ENCODE results near the gene COL4A2. TPM values are rescaled to one million over a fixed set of nuclear protein-coding genes. Genes with fewer than 3 reads are reported as not detected.
A peak's percentile ranks its signal among the peaks of the same experiment; 100 is the strongest.

COL4A2 gene
- total RNA-seq, 1 experiment from 2014 or later: 74.5 TPM

DNA sequence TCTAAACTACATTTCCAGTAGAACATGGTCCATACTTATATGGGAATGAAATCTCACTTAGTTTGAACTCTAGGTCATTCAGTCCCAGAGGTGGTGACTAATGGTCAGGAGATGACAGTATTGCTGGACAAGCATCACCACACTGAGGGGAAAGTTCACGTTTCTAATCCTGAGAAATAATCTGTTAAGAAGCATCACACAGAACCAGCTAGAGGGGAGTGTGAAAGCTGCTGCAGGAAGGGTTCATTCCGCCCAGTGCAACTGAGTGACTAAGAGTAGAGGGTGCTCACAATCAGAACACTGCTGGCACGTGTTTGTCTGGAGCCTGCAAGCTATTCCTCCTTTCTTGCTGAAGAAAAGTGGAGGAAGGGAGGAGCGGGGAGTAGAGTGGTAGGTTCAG, 2.8 kb upstream of the COL4A2 start:
- ChIA-PET CTCF (no interaction called here), POLR2A (ENCODE audit: unreplicated experiment) (no interaction called here)
- H3K9me3 ChIP-seq (ENCODE audit: low read length): no peaks in the 10 kb centered on the region
- TF ChIP-seq EZH2phosphoT487 (IDR thresholded peaks at IDR 0.05; ENCODE audit: borderline replicate concordance, low read length) (no peak), EZH2 (IDR thresholded peaks at IDR 0.05; ENCODE audit: low read length, unreplicated experiment) (no peak)
- TF ChIP-seq, protein P1, sequence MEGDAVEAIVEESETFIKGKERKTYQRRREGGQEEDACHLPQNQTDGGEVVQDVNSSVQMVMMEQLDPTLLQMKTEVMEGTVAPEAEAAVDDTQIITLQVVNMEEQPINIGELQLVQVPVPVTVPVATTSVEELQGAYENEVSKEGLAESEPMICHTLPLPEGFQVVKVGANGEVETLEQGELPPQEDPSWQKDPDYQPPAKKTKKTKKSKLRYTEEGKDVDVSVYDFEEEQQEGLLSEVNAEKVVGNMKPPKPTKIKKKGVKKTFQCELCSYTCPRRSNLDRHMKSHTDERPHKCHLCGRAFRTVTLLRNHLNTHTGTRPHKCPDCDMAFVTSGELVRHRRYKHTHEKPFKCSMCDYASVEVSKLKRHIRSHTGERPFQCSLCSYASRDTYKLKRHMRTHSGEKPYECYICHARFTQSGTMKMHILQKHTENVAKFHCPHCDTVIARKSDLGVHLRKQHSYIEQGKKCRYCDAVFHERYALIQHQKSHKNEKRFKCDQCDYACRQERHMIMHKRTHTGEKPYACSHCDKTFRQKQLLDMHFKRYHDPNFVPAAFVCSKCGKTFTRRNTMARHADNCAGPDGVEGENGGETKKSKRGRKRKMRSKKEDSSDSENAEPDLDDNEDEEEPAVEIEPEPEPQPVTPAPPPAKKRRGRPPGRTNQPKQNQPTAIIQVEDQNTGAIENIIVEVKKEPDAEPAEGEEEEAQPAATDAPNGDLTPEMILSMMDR (conservative IDR thresholded peaks at IDR 0.05; ENCODE audit: low read depth, low read length): no peak
- no peaks in the 10 kb centered on the region for H3F3A ChIP-seq (ENCODE audit: low read length, unreplicated experiment)
- H2AFZ ChIP-seq (ENCODE audit: low read length): no peak overlapping the region
- no peaks in the 10 kb centered on the region for H3K36me3 ChIP-seq (ENCODE audit: low read depth, low read length)
- intact Hi-C loops (cut with micrococcal nuclease): no loop called here
- no TSS peak for BruUV-seq (replicated peaks)
- no peaks in the 10 kb centered on the region for H3K9me2 ChIP-seq (replicated peaks; ENCODE audit: low read length)
- no peak for DNase-seq
- no peak overlapping the region for H3K27ac ChIP-seq (ENCODE audit: low read length)
- no peak overlapping the region for H3K9ac ChIP-seq (ENCODE audit: low read length)
- H3K79me2 ChIP-seq (ENCODE audit: low read length): peaks cover 48% of the 10 kb centered on the region
- no peaks in the 10 kb centered on the region for H4K20me1 ChIP-seq (ENCODE audit: low read length)
- peaks cover 33% of the 10 kb centered on the region for H3K4me1 ChIP-seq (ENCODE audit: insufficient read depth, low read length)
- no peak overlapping the region for H3K4me3 ChIP-seq (ENCODE audit: low read length)
- H3K27me3 ChIP-seq (ENCODE audit: low read length): no peaks in the 10 kb centered on the region
- peak overlapping the region; percentile 80; the same call in 1 of the 2 replicates for H3K4me2 ChIP-seq (ENCODE audit: low read length)
- no peak for ATAC-seq

DNA sequence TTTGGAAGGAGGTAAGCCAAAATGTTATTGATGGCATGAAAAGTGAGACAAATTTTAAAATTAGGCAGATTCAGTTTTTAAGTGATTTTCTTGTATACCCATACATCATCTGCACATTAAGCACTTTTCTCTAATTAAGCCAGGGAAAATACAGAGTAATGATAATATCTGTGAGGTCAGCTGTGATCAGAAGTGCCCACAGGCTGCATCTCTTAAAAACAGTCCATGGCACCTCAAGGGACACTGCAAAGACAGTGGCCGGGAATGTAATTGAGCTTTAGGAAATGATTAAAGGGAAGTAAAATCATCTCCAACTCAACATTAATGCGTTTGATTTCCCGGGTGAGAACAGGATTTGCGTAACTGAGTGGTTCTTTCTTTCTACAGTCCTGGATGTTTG, 2.1 kb upstream of the COL4A2 start:
- Histone ChIP-seq H3F3A (ENCODE audit: low read length, unreplicated experiment) (no peaks in the 10 kb centered on the region), H4K20me1 (ENCODE audit: low read length) (no peaks in the 10 kb centered on the region), H3K9me3 (ENCODE audit: low read length) (no peaks in the 10 kb centered on the region), H3K36me3 (ENCODE audit: low read depth, low read length) (no peaks in the 10 kb centered on the region), H3K4me3 (ENCODE audit: low read length) (peak overlapping the region; percentile 72; the same call in 1 of the 2 replicates), H3K9ac (ENCODE audit: low read length) (no peak overlapping the region), H3K4me1 (ENCODE audit: insufficient read depth, low read length) (peaks cover 37% of the 10 kb centered on the region), H3K27me3 (ENCODE audit: low read length) (no peaks in the 10 kb centered on the region), H3K27ac (ENCODE audit: low read length) (no peak overlapping the region), H3K9me2 (replicated peaks; ENCODE audit: low read length) (no peaks in the 10 kb centered on the region), H2AFZ (ENCODE audit: low read length) (no peak overlapping the region), H3K79me2 (ENCODE audit: low read length) (peaks cover 55% of the 10 kb centered on the region), H3K4me2 (ENCODE audit: low read length) (peak overlapping the region; percentile 80)
- DNase-seq (no peak), ATAC-seq (no peak)
- BruUV-seq (replicated peaks): no TSS peak
- ChIA-PET CTCF (no interaction called here), POLR2A (ENCODE audit: unreplicated experiment) (interaction anchor here (0.7 kb wide), 1 partner anchor 15 kb away, joined by 6 read pairs; no protein-coding TSS in a partner anchor)
- TF ChIP-seq EZH2 (IDR thresholded peaks at IDR 0.05; ENCODE audit: low read length, unreplicated experiment): no peak
- TF ChIP-seq, protein P1 (conservative IDR thresholded peaks at IDR 0.05; ENCODE audit: low read depth, low read length): no peak
- no peak for TF ChIP-seq EZH2phosphoT487 (IDR thresholded peaks at IDR 0.05; ENCODE audit: borderline replicate concordance, low read length)
- intact Hi-C loops (cut with micrococcal nuclease): loop anchor here (5.0 kb wide), 1 partner anchor 107 kb away; no protein-coding TSS in a partner anchor

DNA sequence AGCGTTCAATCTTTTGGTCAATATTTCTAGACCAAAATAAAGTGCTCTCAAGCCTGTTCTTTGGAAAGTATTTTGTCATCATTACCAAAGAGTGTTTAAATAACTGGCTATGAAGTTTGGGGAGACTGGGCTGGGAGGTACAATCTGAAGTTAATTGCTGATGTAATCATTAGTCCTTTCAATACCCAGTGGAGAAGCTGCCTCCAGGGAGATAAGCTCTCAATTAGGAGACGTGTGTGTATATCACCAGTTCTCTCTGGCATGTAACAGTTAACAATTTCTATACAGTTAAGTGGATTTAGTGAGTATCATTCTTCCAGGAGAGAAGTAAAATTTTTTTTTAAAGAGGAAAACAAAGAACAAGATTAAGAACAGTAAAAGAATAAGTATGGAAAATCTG, 1.5 kb upstream of the COL4A2 start:
- peak overlapping the region; percentile 72 for H3K4me3 ChIP-seq (ENCODE audit: low read length)
- intact Hi-C loops (cut with micrococcal nuclease): loop anchor here (5.0 kb wide), 1 partner anchor 107 kb away; no protein-coding TSS in a partner anchor

More for the DNA sequence above, 1.5 kb upstream of the COL4A2 start:
- no peaks in the 10 kb centered on the region for H3K9me3 ChIP-seq (ENCODE audit: low read length)
- H3K9ac ChIP-seq (ENCODE audit: low read length): peak overlapping the region; percentile 91; the same call in 1 of the 2 replicates
- CTCF ChIA-PET: no interaction called here
- H3K9me2 ChIP-seq (replicated peaks; ENCODE audit: low read length): no peaks in the 10 kb centered on the region
- no peak for DNase-seq
- no peak overlapping the region for H3K27ac ChIP-seq (ENCODE audit: low read length)
- no peaks in the 10 kb centered on the region for H3K27me3 ChIP-seq (ENCODE audit: low read length)
- POLR2A ChIA-PET (ENCODE audit: unreplicated experiment): interaction anchor here (0.7 kb wide), 1 partner anchor 14 kb away, joined by 6 read pairs; no protein-coding TSS in a partner anchor
- no peaks in the 10 kb centered on the region for H4K20me1 ChIP-seq (ENCODE audit: low read length)
- TSS peak; percentile 49 for BruUV-seq (replicated peaks)
- peaks cover 61% of the 10 kb centered on the region for H3K79me2 ChIP-seq (ENCODE audit: low read length)
- ATAC-seq: no peak
- H3K4me1 ChIP-seq (ENCODE audit: insufficient read depth, low read length): peaks cover 37% of the 10 kb centered on the region
- no peak for TF ChIP-seq EZH2 (IDR thresholded peaks at IDR 0.05; ENCODE audit: low read length, unreplicated experiment)
- TF ChIP-seq EZH2phosphoT487 (IDR thresholded peaks at IDR 0.05; ENCODE audit: borderline replicate concordance, low read length): no peak
- TF ChIP-seq, protein P1 (conservative IDR thresholded peaks at IDR 0.05; ENCODE audit: low read depth, low read length): no peak
- H3K36me3 ChIP-seq (ENCODE audit: low read depth, low read length): no peaks in the 10 kb centered on the region
- H2AFZ ChIP-seq (ENCODE audit: low read length): no peak overlapping the region
- peak overlapping the region; percentile 80 for H3K4me2 ChIP-seq (ENCODE audit: low read length)
- no peaks in the 10 kb centered on the region for H3F3A ChIP-seq (ENCODE audit: low read length, unreplicated experiment)
